ACHN (cell line): ENCODE measurements around the gene EFR3B.

Experiments used
- DNase-seq: peaks from one replicate; pipeline ENCODE4 v3.0.0-alpha.2; 2015
- in situ Hi-C: cut with HindIII; loops from 2 replicates; pipeline ENCODE4 v1.10.0; 2017; ENCODE audit warnings: low sequenced_read_pairs, low pct_ligation_motif_present, low pct_unique_long_range_greater_than_20kb

Gene EFR3B

GRCh38 chr2:25188405-25188804 lies 146.5 kb downstream of the EFR3B start:
- no peak for DNase-seq
- in situ Hi-C loops, result no loop called here

- in situ Hi-C loops, result no loop called here
- DNase-seq, result no peak
Measured at GRCh38 chr2:25190536-25190935, 148.7 kb downstream of the EFR3B start.

- no peak for DNase-seq
- in situ Hi-C loops, result no loop called here
Measured at GRCh38 chr2:25194576-25195122, 152.8 kb downstream of the EFR3B start.

GRCh38 chr2:25197336-25198208 lies 155.7 kb downstream of the EFR3B start:
- in situ Hi-C loops, result no loop called here
- DNase-seq, result no peak

- DNase-seq, result no peak
- in situ Hi-C loops, result no loop called here
Measured at GRCh38 chr2:25198209-25198525, 156.3 kb downstream of the EFR3B start.

GRCh38 chr2:25198576-25198975 lies 156.7 kb downstream of the EFR3B start:
- in situ Hi-C loops, result no loop called here
- no peak for DNase-seq

GRCh38 chr2:25201265-25201664 lies 159.4 kb downstream of the EFR3B start:
- in situ Hi-C loops, result no loop called here
- no peak for DNase-seq

GRCh38 chr2:25201794-25202193 lies 159.9 kb downstream of the EFR3B start:
- no peak for DNase-seq
- in situ Hi-C loops, result no loop called here

- in situ Hi-C loops, result no loop called here
- DNase-seq, result no peak
Measured at GRCh38 chr2:25202275-25202674, 160.4 kb downstream of the EFR3B start.

- no peak for DNase-seq
- in situ Hi-C loops, result no loop called here
Measured at GRCh38 chr2:25204190-25204838, 162.4 kb downstream of the EFR3B start.

- no peak for DNase-seq
Measured at GRCh38 chr2:25207078-25207545, 165.2 kb downstream of the EFR3B start.

More at GRCh38 chr2:25207078-25207545, 165.2 kb downstream of the EFR3B start:
- in situ Hi-C loops, result no loop called here
